Measurements from ENCODE around the gene LDLRAP1. TPM values are rescaled to one million over a fixed set of nuclear protein-coding genes. Genes with fewer than 3 reads are reported as not detected.

The LDLRAP1 gene
- total and polyA plus RNA-seq, 9 of the 15 experiments (the other 6 are each of a cell fraction or from before 2014, with no cell fraction given) = 0.56 to 29.6 (median 16.2) TPM

- H3K4me1 ChIP-seq (replicated peaks in 1 of 2; ENCODE audit: control insufficient read depth in 2 of 2, insufficient read depth in 2 of 2, low read length in 2 of 2) = 0 out of 5 replicates have a peak, but pooled peaks cover 0 to 2% of the 10 kb centered on the region in 2 experiments
- CTCF ChIA-PET (ENCODE audit: low intra/inter-chr PET ratio) = no interaction called here
- DNase-seq (ENCODE audit: extremely low read depth in 1 of 4, low spot score in 3 of 4) (no peak), FAIRE-seq (no peak), ATAC-seq (peak; percentile 37; the same call in 2 of the 3 replicates)
- H3K79me2 ChIP-seq (ENCODE audit: control insufficient read depth, insufficient read depth, low read length) = no peaks in the 10 kb centered on the region
- intact Hi-C loops (cut with micrococcal nuclease) (no loop called here), in situ Hi-C loops (cut with MboI) (no loop called here)
- no peaks in the 10 kb centered on the region for H3K27me3 ChIP-seq (ENCODE audit: control insufficient read depth in 2 of 2, insufficient read depth in 2 of 2, low read length in 2 of 2)
- H3K9me3 ChIP-seq (replicated peaks; ENCODE audit: control insufficient read depth, insufficient read depth, low read depth, low read length) = no peaks in the 10 kb centered on the region
- no peaks in the 10 kb centered on the region for H3K9me1 ChIP-seq (ENCODE audit: control insufficient read depth, insufficient read depth, low read length)
- no peak overlapping the region for H3K4me2 ChIP-seq (ENCODE audit: insufficient read depth, low read length)
- TF ChIP-seq NFXL1 (CRISPR knock-in tag; IDR thresholded peaks at IDR 0.05) (no peak), ZNF280B (CRISPR knock-in tag; IDR thresholded peaks at IDR 0.05) (no peak), PHB2 (IDR thresholded peaks at IDR 0.05; ENCODE audit: low read depth) (no peak), GABPB2 (CRISPR knock-in tag; conservative IDR thresholded peaks at IDR 0.05) (no peak), BRD4 (IDR thresholded peaks at IDR 0.05) (no peak), MAFK (IDR thresholded peaks at IDR 0.05; ENCODE audit: low read length) (no peak), PYGO2 (tag; IDR thresholded peaks at IDR 0.05) (no peak), ZNF121 (CRISPR knock-in tag; conservative IDR thresholded peaks at IDR 0.05) (no peak), ZNF445 (CRISPR knock-in tag; IDR thresholded peaks at IDR 0.05; ENCODE audit: low read depth) (no peak), BCL6 (CRISPR knock-in tag; IDR thresholded peaks at IDR 0.05) (no peak), ZNF24 (IDR thresholded peaks at IDR 0.05) (no peak), ZNF695 (CRISPR knock-in tag; IDR thresholded peaks at IDR 0.05) (no peak), SRF (CRISPR knock-in tag; IDR thresholded peaks at IDR 0.05) (no peak)
- BruUV-seq (replicated peaks) = no TSS peak
- H2AFZ ChIP-seq (ENCODE audit: low read depth, low read length) = no peak overlapping the region
- H4K20me1 ChIP-seq (replicated peaks; ENCODE audit: control insufficient read depth, insufficient read depth, low read length) = no peaks in the 10 kb centered on the region
- no peak overlapping the region for H3K9ac ChIP-seq (ENCODE audit: insufficient read depth in 1 of 2, low read depth in 2 of 2, low read length in 2 of 2)
- no peak overlapping the region for H3K27ac ChIP-seq (ENCODE audit: extremely low read depth, low read depth, low read length)
- no peak overlapping the region for H3K4me3 ChIP-seq
- WGBS (ENCODE audit: insufficient coverage, low coverage, missing lambda C conversion rate) = 57% methylated on average over 9 of the region's 9 CpGs
- peaks cover 17% of the 10 kb centered on the region for H3K36me3 ChIP-seq (ENCODE audit: control insufficient read depth, insufficient read depth, low read length)
- POLR2A ChIA-PET = interaction anchor here (0.6 to 2.1 kb wide), 9 partner anchors 7 to 968 kb away, joined by 3 to 6 read pairs (median 4); no protein-coding TSS in a partner anchor
Measured at GRCh38 chr1:25504706-25505595, 38.5 kb upstream of the LDLRAP1 start.

Data from K562 (cell line).